ENCODE data around the gene CD164L2.
"Not testable (repeated sequence)": the region's sequence is repeated elsewhere in the genome, so short reads cannot be mapped to it uniquely, and the experiment has no call there.

CD164L2 gene

GRCh38 chr1:27395441-27396195 lies 12.5 kb upstream of the CD164L2 start:
- H3K4me1 ChIP-seq (ENCODE audit: control insufficient read depth, insufficient read depth, low read length, poor library complexity, severe bottlenecking), result peaks cover 15% of the 10 kb centered on the region
- H3K9me3 ChIP-seq (ENCODE audit: control insufficient read depth, low read length), result no peaks in the 10 kb centered on the region
- 0% methylated on average over 2 to 3 of the region's 10 CpGs for WGBS, 2 experiments (ENCODE audit: insufficient coverage in 2 of 2)
- H3K4me3 ChIP-seq (ENCODE audit: extremely low read depth, insufficient read depth, low read length, poor library complexity, severe bottlenecking), result no peak overlapping the region
- no peak overlapping the region for H3K27ac ChIP-seq (ENCODE audit: low read depth, low read length, severe bottlenecking)
- no peaks in the 10 kb centered on the region for H3K36me3 ChIP-seq (ENCODE audit: control insufficient read depth, insufficient read depth, low read length)

DNA sequence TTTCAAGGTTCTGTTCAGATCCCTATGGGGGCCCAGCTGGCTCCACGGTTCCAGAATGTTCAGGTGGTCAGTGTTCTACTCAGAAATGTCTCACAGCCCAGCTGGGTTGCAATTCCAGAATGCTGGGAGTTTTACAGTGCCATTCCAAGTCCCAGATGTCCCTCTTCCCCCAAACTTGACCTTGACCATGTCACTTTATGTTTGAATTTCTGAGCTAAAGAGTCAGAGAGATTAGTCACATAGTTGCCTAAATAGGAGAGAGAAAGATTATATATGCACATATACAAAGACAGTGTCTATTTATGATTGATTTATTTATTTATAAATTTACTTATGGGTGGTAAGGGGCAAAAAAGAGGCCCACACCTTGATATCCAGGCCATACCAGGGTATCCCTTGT lies 11.8 kb upstream of the CD164L2 start:
- Histone ChIP-seq H3K9me3 (ENCODE audit: control insufficient read depth, low read length) (no peaks in the 10 kb centered on the region), H3K36me3 (ENCODE audit: control insufficient read depth, insufficient read depth, low read length) (no peaks in the 10 kb centered on the region), H3K4me1 (ENCODE audit: control insufficient read depth, insufficient read depth, low read length, poor library complexity, severe bottlenecking) (peaks cover 15% of the 10 kb centered on the region), H3K4me3 (ENCODE audit: extremely low read depth, insufficient read depth, low read length, poor library complexity, severe bottlenecking) (no peak overlapping the region), H3K27ac (ENCODE audit: low read depth, low read length, severe bottlenecking) (no peak overlapping the region)
- WGBS, 2 experiments (ENCODE audit: insufficient coverage in 2 of 2), result 86 to 91% methylated on average over 1 of the region's 1 CpG

- H3K36me3 ChIP-seq (ENCODE audit: control insufficient read depth, insufficient read depth, low read length), result no peaks in the 10 kb centered on the region
- peaks cover 15% of the 10 kb centered on the region for H3K4me1 ChIP-seq (ENCODE audit: control insufficient read depth, insufficient read depth, low read length, poor library complexity, severe bottlenecking)
- no peak overlapping the region for H3K4me3 ChIP-seq (ENCODE audit: extremely low read depth, insufficient read depth, low read length, poor library complexity, severe bottlenecking)
- H3K9me3 ChIP-seq (ENCODE audit: control insufficient read depth, low read length), result no peaks in the 10 kb centered on the region
- 95 to 98% methylated on average over 7 to 9 of the region's 9 CpGs for WGBS, 2 experiments (ENCODE audit: insufficient coverage in 2 of 2)
- H3K27ac ChIP-seq (ENCODE audit: low read depth, low read length, severe bottlenecking), result no peak overlapping the region
Measured at GRCh38 chr1:27394282-27394658, 11.1 kb upstream of the CD164L2 start.

- no peak overlapping the region for H3K4me3 ChIP-seq (ENCODE audit: extremely low read depth, insufficient read depth, low read length, poor library complexity, severe bottlenecking)
- no peaks in the 10 kb centered on the region for H3K9me3 ChIP-seq (ENCODE audit: control insufficient read depth, low read length)
- no peaks in the 10 kb centered on the region for H3K36me3 ChIP-seq (ENCODE audit: control insufficient read depth, insufficient read depth, low read length)
- no peak overlapping the region for H3K27ac ChIP-seq (ENCODE audit: low read depth, low read length, severe bottlenecking)
- WGBS, 2 experiments (ENCODE audit: insufficient coverage in 2 of 2), result 89 to 96% methylated on average over 16 to 17 of the region's 18 CpGs
- peaks cover 12% of the 10 kb centered on the region for H3K4me1 ChIP-seq (ENCODE audit: control insufficient read depth, insufficient read depth, low read length, poor library complexity, severe bottlenecking)
Measured at GRCh38 chr1:27393641-27394281, 10.6 kb upstream of the CD164L2 start.

GRCh38 chr1:27392778-27393635 lies 9.9 kb upstream of the CD164L2 start:
- Histone ChIP-seq H3K4me1 (ENCODE audit: control insufficient read depth, insufficient read depth, low read length, poor library complexity, severe bottlenecking) (peaks cover 11% of the 10 kb centered on the region), H3K9me3 (ENCODE audit: control insufficient read depth, low read length) (no peaks in the 10 kb centered on the region), H3K27ac (ENCODE audit: low read depth, low read length, severe bottlenecking) (peak overlapping the region; percentile 71), H3K4me3 (ENCODE audit: extremely low read depth, insufficient read depth, low read length, poor library complexity, severe bottlenecking) (peak overlapping the region; percentile 70), H3K36me3 (ENCODE audit: control insufficient read depth, insufficient read depth, low read length) (no peaks in the 10 kb centered on the region)
- WGBS, 2 experiments (ENCODE audit: insufficient coverage in 2 of 2), result 15 to 18% methylated on average over 19 to 29 of the region's 30 CpGs

DNA sequence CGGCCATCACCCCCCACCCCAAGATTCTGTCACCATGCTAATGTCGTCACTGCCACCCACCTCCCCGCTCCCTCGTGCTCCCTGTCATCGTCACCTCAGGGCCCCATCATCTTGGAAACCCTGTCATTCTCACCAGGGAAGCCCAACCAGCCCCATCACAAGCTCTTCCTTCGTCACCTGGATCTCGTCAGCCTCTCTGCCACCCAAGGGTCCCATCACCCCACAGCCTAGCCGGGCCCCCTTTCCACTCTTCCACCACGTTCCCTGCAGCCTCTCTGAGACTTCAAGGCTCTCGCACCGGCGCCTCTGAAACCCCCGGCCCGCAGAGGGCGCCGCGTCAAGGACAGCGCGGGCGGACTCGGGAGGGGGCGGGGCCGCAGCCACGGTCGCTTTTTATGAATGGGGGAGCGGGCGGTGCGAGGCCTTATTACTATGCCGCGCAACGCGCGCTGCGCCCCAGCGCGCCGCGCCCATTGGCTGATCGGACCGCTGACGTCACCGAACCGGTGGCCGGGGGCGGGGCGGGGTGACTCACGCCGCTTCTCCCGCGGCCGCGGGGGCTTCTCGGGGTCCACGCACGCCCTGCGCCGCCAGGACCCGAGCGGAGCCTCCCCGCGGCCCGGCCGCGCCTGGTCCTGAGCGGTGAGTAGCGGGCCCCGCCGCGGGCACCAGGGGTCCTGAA lies 9.1 kb upstream of the CD164L2 start, which contains the start of gene GPR3:
Gene GPR3, plus strand, starts transcription at position 527 of the 682 bp plus-strand sequence. CDS start 1,177 bp downstream, outside the sequence.
- WGBS, 2 experiments (ENCODE audit: insufficient coverage in 2 of 2), result 6 to 11% methylated on average over 32 to 39 of the region's 69 CpGs
- Histone ChIP-seq H3K4me1 (ENCODE audit: control insufficient read depth, insufficient read depth, low read length, poor library complexity, severe bottlenecking) (peaks cover 8% of the 10 kb centered on the region), H3K9me3 (ENCODE audit: control insufficient read depth, low read length) (no peaks in the 10 kb centered on the region), H3K36me3 (ENCODE audit: control insufficient read depth, insufficient read depth, low read length) (no peaks in the 10 kb centered on the region), H3K4me3 (ENCODE audit: extremely low read depth, insufficient read depth, low read length, poor library complexity, severe bottlenecking) (peak within 1 kb of the TSS; percentile 70), H3K27ac (ENCODE audit: low read depth, low read length, severe bottlenecking) (peak within 1 kb of the TSS; percentile 71)

- Histone ChIP-seq H3K4me3 (ENCODE audit: extremely low read depth, insufficient read depth, low read length, poor library complexity, severe bottlenecking) (peak overlapping the region; percentile 70), H3K9me3 (ENCODE audit: control insufficient read depth, low read length) (no peaks in the 10 kb centered on the region), H3K36me3 (ENCODE audit: control insufficient read depth, insufficient read depth, low read length) (no peaks in the 10 kb centered on the region), H3K27ac (ENCODE audit: low read depth, low read length, severe bottlenecking) (no peak overlapping the region), H3K4me1 (ENCODE audit: control insufficient read depth, insufficient read depth, low read length, poor library complexity, severe bottlenecking) (peaks cover 8% of the 10 kb centered on the region)
- 53% methylated on average over 11 to 12 of the region's 13 CpGs for WGBS, 2 experiments (ENCODE audit: insufficient coverage in 2 of 2)
Measured at GRCh38 chr1:27391511-27392095, 8.5 kb upstream of the CD164L2 start.

DNA sequence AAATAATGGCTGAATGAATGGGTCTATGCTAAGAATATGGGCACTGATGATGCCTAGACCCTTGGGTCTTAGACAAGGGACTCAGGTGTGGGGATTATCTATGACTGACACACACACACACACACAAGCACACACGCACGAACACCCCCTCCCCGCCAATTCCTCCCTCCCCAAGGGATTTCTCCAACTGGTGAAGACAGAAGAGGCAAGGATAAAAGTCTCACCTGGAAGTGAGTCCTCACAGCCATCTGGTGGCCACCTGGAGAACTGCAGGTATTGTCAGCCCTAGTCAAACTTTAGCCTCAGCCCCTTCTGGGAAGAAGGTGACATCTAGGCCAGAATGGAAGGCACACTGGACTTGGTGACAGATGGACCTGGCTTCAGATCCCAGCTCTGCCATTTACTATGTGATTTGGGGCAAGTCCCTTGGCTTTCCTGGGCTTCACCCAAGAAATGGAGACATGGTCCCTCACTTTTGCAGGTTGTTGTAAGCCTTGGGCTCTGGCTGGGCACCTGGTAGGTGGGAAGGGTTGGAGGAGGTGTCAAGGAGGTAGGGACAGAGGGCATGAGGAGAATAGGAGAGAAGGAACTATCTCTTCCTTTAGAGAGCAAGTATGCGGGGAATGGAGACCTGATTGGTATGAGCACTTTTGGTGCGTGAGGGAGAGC lies 5.3 kb upstream of the CD164L2 start:
- Histone ChIP-seq H3K4me3 (ENCODE audit: extremely low read depth, insufficient read depth, low read length, poor library complexity, severe bottlenecking) (no peak overlapping the region), H3K36me3 (ENCODE audit: control insufficient read depth, insufficient read depth, low read length) (no peaks in the 10 kb centered on the region), H3K4me1 (ENCODE audit: control insufficient read depth, insufficient read depth, low read length, poor library complexity, severe bottlenecking) (peaks cover 8% of the 10 kb centered on the region), H3K27ac (ENCODE audit: low read depth, low read length, severe bottlenecking) (no peak overlapping the region), H3K9me3 (ENCODE audit: control insufficient read depth, low read length) (no peaks in the 10 kb centered on the region)
- WGBS, 2 experiments (ENCODE audit: insufficient coverage in 2 of 2), result 0 to 86% methylated on average over 1 to 2 of the region's 5 CpGs

GRCh38 chr1:27384797-27385196 lies 1.7 kb upstream of the CD164L2 start:
- H3K9me3 ChIP-seq (ENCODE audit: control insufficient read depth, low read length); H3K27ac ChIP-seq (ENCODE audit: low read depth, low read length, severe bottlenecking); H3K4me1 ChIP-seq (ENCODE audit: control insufficient read depth, insufficient read depth, low read length, poor library complexity, severe bottlenecking); H3K36me3 ChIP-seq (ENCODE audit: control insufficient read depth, insufficient read depth, low read length); H3K4me3 ChIP-seq (ENCODE audit: extremely low read depth, insufficient read depth, low read length, poor library complexity, severe bottlenecking): not testable (repeated sequence)
- no CpG with 5 or more reads among the region's 3 CpGs for WGBS, 2 experiments (ENCODE audit: insufficient coverage in 2 of 2)
